Aorta (tissue), 5 donors: ENCODE measurements around the gene SELL. TPM values are rescaled to one million over a fixed set of nuclear protein-coding genes. Genes with fewer than 3 reads are reported as not detected.

Experiments
- ATAC-seq: fragments of 200-7000 bp; cut with Tn5 transposase; one replicate; pipeline ENCODE4 v1.9.1; 2022; ENCODE audit warnings: moderate library complexity; ENCODE audit not compliant: low FRiP score
- DNase-seq, 2 donors: peaks; one replicate each; pipeline ENCODE4 v3.0.0-alpha.2; 2020
- H3K27ac ChIP-seq, 2 donors: one replicate each; pipeline ENCODE4 v1.5.1; 2013; ENCODE audit warnings: low read length in 2 of 2, mild to moderate bottlenecking in 2 of 2, moderate library complexity in 2 of 2, control low read depth in 1 of 2, inconsistent platforms in 1 of 2, low read depth in 1 of 2
- H3K27me3 ChIP-seq, 2 donors: one replicate each; pipeline ENCODE4 v1.6.1; 2013; ENCODE audit warnings: control low read depth in 1 of 2, low read length in 1 of 2, mild to moderate bottlenecking in 1 of 2, moderate library complexity in 1 of 2; ENCODE audit not compliant: insufficient read depth in 2 of 2, control insufficient read depth in 1 of 2
- H3K36me3 ChIP-seq, 2 donors: one replicate each; pipeline ENCODE4 v1.6.1; 2013; ENCODE audit warnings: control low read depth in 1 of 2, low read length in 1 of 2, mild to moderate bottlenecking in 1 of 2; ENCODE audit not compliant: insufficient read depth in 2 of 2, control insufficient read depth in 1 of 2
- H3K4me1 ChIP-seq, 2 donors: one replicate each; pipeline ENCODE4 v1.6.1; 2013; ENCODE audit warnings: low read length in 2 of 2, control low read depth in 1 of 2, mild to moderate bottlenecking in 1 of 2, moderate library complexity in 1 of 2; ENCODE audit not compliant: insufficient read depth in 2 of 2, control insufficient read depth in 1 of 2
- H3K4me3 ChIP-seq, 2 donors: one replicate each; pipeline ENCODE4 v1.5.1; 2013; ENCODE audit warnings: low read length in 2 of 2, control low read depth in 1 of 2, mild to moderate bottlenecking in 1 of 2
- H3K9me3 ChIP-seq: one replicate; pipeline ENCODE4 v1.6.1; 2013; ENCODE audit warnings: mild to moderate bottlenecking, low read length; ENCODE audit not compliant: control insufficient read depth
- WGBS, 2 donors: extraction: QIAGEN DNeasy Blood & Tissue Kit; methylation state at CpG; one replicate each; pipeline ENCODE4 v1.1.7; 2013; 5-methylcytosine and 5-hydroxymethylcytosine counted together
- intact Hi-C, 2 donors: fragments of 100-400 bp; cut with DNase I; formaldehyde crosslinking; loops; one replicate each; pipeline versions ENCODE4 v1.14.2 to v1.15.0; 2022
- polyA plus RNA-seq, 2 donors: library from polyadenylated mRNA; stranded (reverse); fragments of 200-250 nt; gene quantifications; one replicate each; pipeline ENCODE4 v1.2.3, GENCODE V29; 2013
- total RNA-seq, 2 donors: library from RNA; stranded (reverse); fragmentation: NEBNext Ultra II Directional; extraction: Animal tissue kit (Norgen Biotek cat#: 25700); gene quantifications; one replicate each; pipeline ENCODE4 v1.2.1, GENCODE V29; 2021
- donor health status: healthy with polysubstance abuse.
- donor health status: Bipolar disorder and iron deficiency.
- donor health status: DM: no; HTN: no; CAD: no.
- donor health status: DM: no; HTN: no; CAD: no.
- donor health status: DM: yes; HTN: yes; CAD: no.

Gene SELL
- total and polyA plus RNA-seq, 4 donors = 2.0 to 12.8 (median 10.9) TPM

GRCh38 chr1:169733924-169734323 is 22.5 kb upstream of the SELL start, which contains the start of gene SELE:
TSS of gene SELE (minus strand) at chr1:169734079. CDS start at chr1:169733612, 467 bp downstream.
- intact Hi-C loops = no loop called here
- Histone ChIP-seq H3K4me1 (no peaks in the 10 kb centered on the region), H3K27me3 (no peaks in the 10 kb centered on the region), H3K36me3 (no peaks in the 10 kb centered on the region), H3K27ac (no peak within 1 kb of the TSS), H3K4me3 (no peak within 1 kb of the TSS), H3K9me3 (peaks cover 1% of the 10 kb centered on the region)
- DNase-seq = no peak
- ATAC-seq = no peak
- WGBS, 2 donors = 70 to 75% methylated on average over 7 of the region's 7 CpGs

- Histone ChIP-seq H3K4me3 (no peak overlapping the region), H3K27me3 (no peaks in the 10 kb centered on the region), H3K27ac (no peak overlapping the region), H3K9me3 (peaks cover 2% of the 10 kb centered on the region), H3K36me3 (no peaks in the 10 kb centered on the region), H3K4me1 (no peaks in the 10 kb centered on the region)
- ATAC-seq (no peak), DNase-seq (no peak)
- intact Hi-C loops = no loop called here
- 47 to 49% methylated on average over 4 of the region's 4 CpGs for WGBS, 2 donors
These were observed 20.0 kb upstream of the SELL start for GRCh38 chr1:169731446-169731845.

GRCh38 chr1:169729991-169730390 is 18.6 kb upstream of the SELL start:
- intact Hi-C loops = no loop called here
- Histone ChIP-seq H3K4me1 (no peaks in the 10 kb centered on the region), H3K36me3 (no peaks in the 10 kb centered on the region), H3K27me3 (no peaks in the 10 kb centered on the region), H3K4me3 (no peak overlapping the region), H3K9me3 (peaks cover 2% of the 10 kb centered on the region), H3K27ac (no peak overlapping the region)
- DNase-seq = no peak
- ATAC-seq = no peak

- ATAC-seq = no peak
- Histone ChIP-seq H3K36me3 (no peaks in the 10 kb centered on the region), H3K4me3 (no peak overlapping the region), H3K4me1 (no peaks in the 10 kb centered on the region), H3K9me3 (peaks cover 2% of the 10 kb centered on the region), H3K27ac (no peak overlapping the region), H3K27me3 (no peaks in the 10 kb centered on the region)
- no peak for DNase-seq
- 25 to 32% methylated on average over 6 of the region's 6 CpGs for WGBS, 2 donors
- intact Hi-C loops = no loop called here
These were observed 15.9 kb upstream of the SELL start for GRCh38 chr1:169727307-169727706.

GRCh38 chr1:169726851-169727250 is 15.4 kb upstream of the SELL start:
- no peaks in the 10 kb centered on the region for H3K36me3 ChIP-seq
- peaks cover 2% of the 10 kb centered on the region for H3K9me3 ChIP-seq
- ATAC-seq = no peak
- intact Hi-C loops = no loop called here
- no peak for DNase-seq
- no peak overlapping the region for H3K27ac ChIP-seq
- no peaks in the 10 kb centered on the region for H3K27me3 ChIP-seq
- H3K4me3 ChIP-seq = no peak overlapping the region
- H3K4me1 ChIP-seq = no peaks in the 10 kb centered on the region
- 88 to 91% methylated on average over 3 of the region's 3 CpGs for WGBS, 2 donors

GRCh38 chr1:169725930-169726329 is 14.5 kb upstream of the SELL start:
- peaks cover 1% of the 10 kb centered on the region for H3K9me3 ChIP-seq
- no peaks in the 10 kb centered on the region for H3K4me1 ChIP-seq
- 72 to 75% methylated on average over 3 of the region's 3 CpGs for WGBS, 2 donors
- ATAC-seq (no peak), DNase-seq (no peak)
- no peaks in the 10 kb centered on the region for H3K27me3 ChIP-seq
- no peaks in the 10 kb centered on the region for H3K36me3 ChIP-seq
- no peak overlapping the region for H3K27ac ChIP-seq
- intact Hi-C loops = no loop called here
- no peak overlapping the region for H3K4me3 ChIP-seq

GRCh38 chr1:169724168-169724567 is 12.7 kb upstream of the SELL start:
- no peak overlapping the region for H3K27ac ChIP-seq
- peaks cover 1% of the 10 kb centered on the region for H3K9me3 ChIP-seq
- no peaks in the 10 kb centered on the region for H3K4me1 ChIP-seq
- no peaks in the 10 kb centered on the region for H3K27me3 ChIP-seq
- H3K4me3 ChIP-seq = no peak overlapping the region
- H3K36me3 ChIP-seq = no peaks in the 10 kb centered on the region
- DNase-seq (no peak), ATAC-seq (no peak)
- intact Hi-C loops = no loop called here
- 32 to 45% methylated on average over 4 of the region's 4 CpGs for WGBS, 2 donors

- Histone ChIP-seq H3K4me1 (no peaks in the 10 kb centered on the region), H3K27me3 (no peaks in the 10 kb centered on the region), H3K27ac (no peak overlapping the region), H3K4me3 (no peak overlapping the region), H3K9me3 (peaks cover 1% of the 10 kb centered on the region), H3K36me3 (no peaks in the 10 kb centered on the region)
- WGBS, 2 donors = 59 to 70% methylated on average over 2 of the region's 2 CpGs
- no peak for DNase-seq
- ATAC-seq = no peak
- intact Hi-C loops = no loop called here
These were observed 12.3 kb upstream of the SELL start for GRCh38 chr1:169723763-169724162.

GRCh38 chr1:169722779-169723178 is 11.4 kb upstream of the SELL start:
- H3K27me3 ChIP-seq = no peaks in the 10 kb centered on the region
- no peak for DNase-seq
- intact Hi-C loops = no loop called here
- H3K4me3 ChIP-seq = no peak overlapping the region
- no peaks in the 10 kb centered on the region for H3K36me3 ChIP-seq
- H3K9me3 ChIP-seq = peaks cover 1% of the 10 kb centered on the region
- H3K4me1 ChIP-seq = no peaks in the 10 kb centered on the region
- ATAC-seq = no peak
- no peak overlapping the region for H3K27ac ChIP-seq
